Measurements from ENCODE around the gene NAPA. TPM values are rescaled to one million over a fixed set of nuclear protein-coding genes. Genes with fewer than 3 reads are reported as not detected.

NAPA gene
- total RNA-seq, 6 donors from 2014 or later = 107 to 183 (median 152) TPM

DNA sequence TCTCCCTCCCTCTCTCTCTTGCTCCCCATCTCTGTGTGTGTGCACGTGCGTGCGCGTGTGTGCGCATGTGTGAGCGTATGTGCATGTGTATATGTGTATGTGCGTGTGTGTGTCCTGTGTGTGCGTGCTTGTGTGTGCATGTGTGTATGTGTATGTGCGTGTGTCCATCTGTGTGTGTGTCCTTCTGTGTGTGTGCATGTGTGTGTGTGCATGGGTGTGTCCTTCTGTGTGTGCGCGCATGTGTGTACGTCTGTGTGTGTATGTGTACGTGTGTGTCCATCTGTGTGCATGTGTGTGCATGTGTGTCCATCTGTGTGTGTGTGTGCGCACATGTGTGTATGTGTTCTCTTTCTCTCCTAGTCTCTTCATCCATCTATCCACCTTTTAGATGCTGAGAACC is 55.4 kb downstream of the NAPA start:
- Histone ChIP-seq H3K4me1 (peaks cover 0 to 6% (median 3%) of the 10 kb centered on the region in 4 donors), H3K27me3 (peaks cover 0 to 26% (median 12%) of the 10 kb centered on the region in 4 donors), H3K9me3 (peaks cover 0 to 16% (median 10%) of the 10 kb centered on the region in 4 donors), H3K36me3 (no peaks in the 10 kb centered on the region), H3K4me3 (no peak overlapping the region), H3K27ac (no peak overlapping the region)
- TF ChIP-seq POLR2A (IDR thresholded peaks at IDR 0.05) (no peak), EP300 (IDR thresholded peaks at IDR 0.05) (no peak), POLR2AphosphoS5 (IDR thresholded peaks at IDR 0.05) (no peak)
- TF ChIP-seq, protein P1, sequence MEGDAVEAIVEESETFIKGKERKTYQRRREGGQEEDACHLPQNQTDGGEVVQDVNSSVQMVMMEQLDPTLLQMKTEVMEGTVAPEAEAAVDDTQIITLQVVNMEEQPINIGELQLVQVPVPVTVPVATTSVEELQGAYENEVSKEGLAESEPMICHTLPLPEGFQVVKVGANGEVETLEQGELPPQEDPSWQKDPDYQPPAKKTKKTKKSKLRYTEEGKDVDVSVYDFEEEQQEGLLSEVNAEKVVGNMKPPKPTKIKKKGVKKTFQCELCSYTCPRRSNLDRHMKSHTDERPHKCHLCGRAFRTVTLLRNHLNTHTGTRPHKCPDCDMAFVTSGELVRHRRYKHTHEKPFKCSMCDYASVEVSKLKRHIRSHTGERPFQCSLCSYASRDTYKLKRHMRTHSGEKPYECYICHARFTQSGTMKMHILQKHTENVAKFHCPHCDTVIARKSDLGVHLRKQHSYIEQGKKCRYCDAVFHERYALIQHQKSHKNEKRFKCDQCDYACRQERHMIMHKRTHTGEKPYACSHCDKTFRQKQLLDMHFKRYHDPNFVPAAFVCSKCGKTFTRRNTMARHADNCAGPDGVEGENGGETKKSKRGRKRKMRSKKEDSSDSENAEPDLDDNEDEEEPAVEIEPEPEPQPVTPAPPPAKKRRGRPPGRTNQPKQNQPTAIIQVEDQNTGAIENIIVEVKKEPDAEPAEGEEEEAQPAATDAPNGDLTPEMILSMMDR (IDR thresholded peaks at IDR 0.05) = no peak
- ATAC-seq (ENCODE audit: low FRiP score in 2 of 2) = no peak
- WGBS, 2 donors = 88 to 90% methylated on average over 14 of the region's 14 CpGs
- DNase-seq = no peak

DNA sequence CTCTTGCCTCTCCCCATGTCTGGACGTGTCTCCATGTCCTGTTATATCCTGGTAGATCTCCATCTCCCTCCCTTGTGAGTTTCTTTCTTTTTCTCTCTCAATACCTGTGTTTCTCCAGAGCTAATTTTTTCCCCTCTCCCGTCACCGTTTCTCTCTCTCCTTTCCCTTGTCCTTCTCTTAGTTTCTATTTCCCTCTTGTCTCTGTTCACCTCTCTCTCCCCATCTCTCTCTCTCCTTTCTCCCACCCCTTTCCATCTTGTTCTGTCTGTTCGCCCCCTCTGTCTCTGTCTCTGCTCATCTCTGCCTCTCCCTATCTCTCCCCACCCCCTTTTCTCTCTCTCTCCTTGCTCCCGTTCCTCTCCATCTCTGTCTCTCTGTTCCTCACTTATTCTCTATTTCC is 56.2 kb downstream of the NAPA start:
- no peaks in the 10 kb centered on the region for H3K36me3 ChIP-seq
- TF ChIP-seq EP300 (IDR thresholded peaks at IDR 0.05) = no peak
- TF ChIP-seq POLR2AphosphoS5 (IDR thresholded peaks at IDR 0.05) = no peak
- TF ChIP-seq POLR2A (IDR thresholded peaks at IDR 0.05) = no peak
- TF ChIP-seq, protein P1 (IDR thresholded peaks at IDR 0.05) = no peak
- WGBS, 2 donors = 30 to 38% methylated on average over 5 of the region's 5 CpGs
- no peak overlapping the region for H3K4me3 ChIP-seq
- H3K27me3 ChIP-seq = peaks cover 0 to 26% (median 12%) of the 10 kb centered on the region in 4 donors
- peaks cover 0 to 16% (median 10%) of the 10 kb centered on the region in 4 donors for H3K9me3 ChIP-seq
- no peak for DNase-seq
- ATAC-seq (ENCODE audit: low FRiP score in 2 of 2) = no peak
- H3K27ac ChIP-seq = no peak overlapping the region
- H3K4me1 ChIP-seq = peaks cover 0 to 6% (median 3%) of the 10 kb centered on the region in 4 donors

DNA sequence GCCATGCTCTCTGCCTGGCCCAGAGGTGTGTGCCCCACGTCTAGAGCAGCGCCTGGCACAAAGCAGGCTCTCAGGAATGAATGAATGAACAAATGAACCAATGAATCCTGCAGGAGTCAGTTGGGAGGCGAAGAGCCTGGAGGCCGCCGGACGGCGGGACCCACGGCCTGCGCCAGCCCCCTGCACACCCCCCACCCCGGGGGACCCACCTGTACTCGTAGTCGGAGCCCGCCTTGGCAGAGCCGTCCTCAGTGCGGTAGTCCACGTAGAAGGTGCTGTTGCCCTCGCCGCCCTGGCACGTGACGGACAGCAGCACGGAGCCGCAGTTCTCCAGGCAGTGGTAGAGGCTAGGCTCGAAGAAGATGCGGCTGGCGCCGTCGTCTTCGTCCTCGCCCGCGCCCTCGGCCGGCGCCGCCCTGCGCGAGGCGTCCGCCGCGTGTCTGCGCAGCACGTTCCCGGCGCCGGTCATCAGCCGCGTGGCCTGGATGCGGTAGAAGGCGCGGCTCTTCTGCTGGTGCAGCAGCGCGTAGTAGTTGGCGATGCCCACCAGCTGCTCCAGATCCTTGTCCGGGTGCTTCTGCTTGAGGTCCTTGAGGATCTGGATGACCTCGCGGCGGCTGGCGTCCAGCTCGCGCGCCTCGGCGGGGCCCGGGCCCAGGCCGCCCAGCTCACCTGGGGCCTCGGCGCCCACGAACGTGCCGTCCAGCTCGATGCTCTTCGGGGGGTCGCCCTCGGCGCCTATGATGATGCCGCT is 58.0 kb downstream of the NAPA start:
- 35 to 86% methylated on average over 9 to 71 of the region's 77 CpGs for WGBS, 2 donors
- H3K27me3 ChIP-seq = peaks cover 0 to 26% (median 12%) of the 10 kb centered on the region in 4 donors
- no peaks in the 10 kb centered on the region for H3K36me3 ChIP-seq
- no peak overlapping the region for H3K4me3 ChIP-seq
- no peak overlapping the region for H3K27ac ChIP-seq
- ATAC-seq (ENCODE audit: low FRiP score in 2 of 2) = peak in 1 of 2 donors; percentile 16
- H3K9me3 ChIP-seq = peaks cover 0 to 16% (median 10%) of the 10 kb centered on the region in 4 donors
- peaks cover 0 to 6% (median 3%) of the 10 kb centered on the region in 4 donors for H3K4me1 ChIP-seq
- DNase-seq = peak in 1 of 2 donors; percentile 75
- no peak for TF ChIP-seq POLR2A (IDR thresholded peaks at IDR 0.05)
- TF ChIP-seq, protein P1 (IDR thresholded peaks at IDR 0.05) = no peak

DNA sequence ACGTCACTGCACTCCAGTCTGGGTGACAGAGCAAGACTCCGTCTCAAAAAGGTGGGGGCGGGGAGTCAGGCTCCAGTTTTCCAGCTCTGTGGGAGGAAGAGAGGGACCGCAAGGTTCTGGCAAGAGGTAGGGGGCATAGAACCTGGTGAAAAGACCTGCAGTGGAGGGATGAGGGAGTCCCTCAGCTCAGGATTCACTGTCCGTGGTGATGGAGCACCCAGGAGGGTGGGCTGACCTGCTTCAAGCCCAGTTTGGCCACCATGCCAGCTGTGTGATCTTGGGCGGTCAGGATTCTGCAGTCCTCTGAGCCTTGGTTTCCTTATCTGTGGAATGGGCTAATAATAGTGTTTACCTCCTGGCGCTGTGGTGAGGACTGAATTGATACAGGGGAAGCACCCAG is 64.4 kb downstream of the NAPA start:
- Histone ChIP-seq H3K4me3 (no peak overlapping the region), H3K27ac (no peak overlapping the region), H3K4me1 (peaks cover 9 to 28% (median 22%) of the 10 kb centered on the region in 4 donors), H3K9me3 (peaks cover 0 to 7% (median 2%) of the 10 kb centered on the region in 4 donors), H3K27me3 (peaks cover 0 to 29% (median 15%) of the 10 kb centered on the region in 4 donors), H3K36me3 (no peaks in the 10 kb centered on the region)
- no peak for DNase-seq
- TF ChIP-seq POLR2AphosphoS5 (IDR thresholded peaks at IDR 0.05) = no peak
- TF ChIP-seq, protein P1 (IDR thresholded peaks at IDR 0.05) = no peak
- no peak for TF ChIP-seq EP300 (IDR thresholded peaks at IDR 0.05)
- no peak for TF ChIP-seq POLR2A (IDR thresholded peaks at IDR 0.05)
- 59 to 67% methylated on average over 7 of the region's 7 CpGs for WGBS, 2 donors
- ATAC-seq (ENCODE audit: low FRiP score in 2 of 2) = no peak
